ENCODE data around the gene KCTD8.

- no peak for TF ChIP-seq ZNF274 (IDR thresholded peaks at IDR 0.05; ENCODE audit: low read depth, low read length)
- TF ChIP-seq CTCF (IDR thresholded peaks at IDR 0.05 in 2 of 3, conservative IDR thresholded peaks at IDR 0.05 in 1 of 3; ENCODE audit: borderline replicate concordance in 1 of 3, insufficient read depth in 1 of 3, low read depth in 2 of 3, low read length in 2 of 3), result no peak
- no peak for TF ChIP-seq EGR1 (IDR thresholded peaks at IDR 0.05; ENCODE audit: low read depth)
- TF ChIP-seq SP1 (IDR thresholded peaks at IDR 0.05; ENCODE audit: low read depth), result no peak
- no peak for TF ChIP-seq MAX (IDR thresholded peaks at IDR 0.05)
- no peak for TF ChIP-seq POLR2A (IDR thresholded peaks at IDR 0.05; ENCODE audit: borderline replicate concordance, extremely low read depth, insufficient read depth, insufficient read length)
- no peak for TF ChIP-seq TCF7L2 (IDR thresholded peaks at IDR 0.05; ENCODE audit: borderline replicate concordance, extremely low read depth, insufficient read depth, insufficient read length)
- no peak for TF ChIP-seq JUND (IDR thresholded peaks at IDR 0.05)
- no peak for TF ChIP-seq CEBPB (IDR thresholded peaks at IDR 0.05; ENCODE audit: low read depth)
- TF ChIP-seq SIN3A (IDR thresholded peaks at IDR 0.05; ENCODE audit: low read depth), result no peak
- TF ChIP-seq SRF (IDR thresholded peaks at IDR 0.05; ENCODE audit: low read depth), result no peak
These were observed 216.3 kb downstream of the KCTD8 start for GRCh38 chr4:44232262-44232661.

Measured in HCT116 (cell line).